ENCODE data around the gene CCDC80. TPM values are rescaled to one million over a fixed set of nuclear protein-coding genes. Genes with fewer than 3 reads are reported as not detected.

Gene CCDC80
- total and polyA plus RNA-seq, 2 of the 4 experiments (the other 2 are of a cell fraction): 387 to 418 TPM

DNA sequence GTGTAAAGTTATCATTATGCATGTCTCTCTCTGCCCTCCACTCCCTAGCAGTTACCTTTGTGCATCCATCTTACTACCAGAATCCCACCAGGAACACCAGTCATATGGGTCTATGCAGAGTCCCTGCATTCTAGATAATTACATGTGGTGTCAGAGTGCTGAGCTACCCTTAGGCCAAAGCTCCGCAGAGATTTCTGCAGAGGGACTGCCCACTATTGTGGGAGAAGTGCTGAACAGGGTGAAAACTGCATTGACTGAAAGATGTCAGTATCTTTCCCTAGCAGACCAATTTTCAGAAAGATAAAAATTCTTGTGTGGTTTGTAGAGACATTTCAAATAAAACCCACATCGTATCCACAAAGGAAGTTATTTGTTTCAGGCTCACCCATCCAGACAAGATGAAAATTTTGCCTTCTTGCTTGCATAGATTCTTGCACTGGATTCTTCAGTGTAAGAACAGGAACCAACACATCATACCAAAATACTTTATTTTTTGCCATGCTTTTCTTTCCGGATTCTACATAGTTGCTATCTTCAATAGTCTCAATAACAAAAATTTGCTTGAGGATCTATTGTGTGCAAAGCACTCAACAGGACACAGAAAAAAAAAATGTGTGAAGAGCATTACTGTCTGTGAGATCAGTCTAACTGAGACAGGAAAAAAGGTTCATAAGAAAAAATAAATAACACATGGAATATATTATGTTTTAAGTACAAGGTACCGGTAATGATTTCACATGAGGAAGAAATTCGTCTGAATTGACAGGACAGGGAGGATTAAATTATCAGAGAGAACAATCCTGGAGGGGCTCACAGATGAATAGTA, 32.0 kb upstream of the CCDC80 start:
- Histone ChIP-seq H2BK120ac (ENCODE audit: low read depth, low read length) (peak overlapping the region; percentile 97), H2AK5ac (ENCODE audit: low read depth, low read length) (peak overlapping the region; percentile 77), H4K91ac (ENCODE audit: insufficient read depth, low read depth, low read length) (peak overlapping the region; percentile 98), H2AK9ac (replicated peaks; ENCODE audit: low read depth, low read length, poor library complexity) (peak overlapping the region; percentile 47), H2BK15ac (ENCODE audit: low read depth, low read length) (peak overlapping the region; percentile 95), H3K4me3 (ENCODE audit: insufficient read depth, low read depth, low read length) (no peak overlapping the region), H4K8ac (ENCODE audit: low read depth in 2 of 2, low read length in 2 of 2) (peak overlapping the region; percentile 92 to 94), H2BK5ac (ENCODE audit: low read depth, low read length, poor library complexity, severe bottlenecking) (peak overlapping the region; percentile 98), H2AFZ (replicated peaks; ENCODE audit: low read length, poor library complexity) (no peak overlapping the region), H3K14ac (replicated peaks; ENCODE audit: low read depth, low read length) (peak overlapping the region; percentile 93), H4K5ac (ENCODE audit: low read depth, low read length) (peak overlapping the region; percentile 98), H3K4ac (ENCODE audit: low read depth, low read length) (peak overlapping the region; percentile 96), H3K23ac (ENCODE audit: low read depth, low read length) (peak overlapping the region; percentile 72), H3K36me3 (ENCODE audit: control insufficient read depth, insufficient read depth, low read length) (no peaks in the 10 kb centered on the region), H4K20me1 (ENCODE audit: insufficient read depth, low read length) (no peaks in the 10 kb centered on the region), H3K79me1 (ENCODE audit: low read depth in 1 of 2, low read length in 2 of 2) (no peaks in the 10 kb centered on the region; a peak in 1 of 4 replicates), H3K4me2 (ENCODE audit: low read depth, low read length) (peak overlapping the region; percentile 12; the same call in 1 of the 2 replicates), H3K27me3 (ENCODE audit: control insufficient read depth, insufficient read depth, low read length) (no peaks in the 10 kb centered on the region), H3K9me1 (ENCODE audit: insufficient read depth, low read length) (peaks cover 19% of the 10 kb centered on the region), H3K18ac (ENCODE audit: low read depth, low read length) (peak overlapping the region; percentile 100), H3K56ac (ENCODE audit: extremely low read depth, insufficient read depth, low read length) (peak overlapping the region; percentile 95), H3K9ac (ENCODE audit: low read depth, low read length) (peak overlapping the region; percentile 56; the same call in 1 of the 2 replicates), H3K4me1 (ENCODE audit: control insufficient read depth, insufficient read depth, low read length) (peaks cover 30% of the 10 kb centered on the region), H3K27ac (ENCODE audit: insufficient read depth, low read length) (peak overlapping the region; percentile 98), H2BK20ac (ENCODE audit: low read depth, low read length) (peak overlapping the region; percentile 97), H3K9me3 (ENCODE audit: control insufficient read depth, insufficient read depth, low read length) (no peaks in the 10 kb centered on the region)
- POLR2A ChIA-PET (ENCODE audit: unreplicated experiment): interaction anchor here (1.4 kb wide), 1 partner anchor 19 kb away, joined by 5 read pairs; no protein-coding TSS in a partner anchor
- ATAC-seq (ENCODE audit: low read depth) (no peak), DNase-seq (no peak)
- dilution Hi-C loops (cut with HindIII; ENCODE audit: low sequenced_read_pairs, unreplicated experiment): no loop called here
- CTCF ChIA-PET: no interaction called here
- WGBS, 2 experiments (ENCODE audit: extremely low coverage in 2 of 2, insufficient read length in 1 of 2): no CpG with 5 or more reads among the region's 5 CpGs
- no TSS peak for BruUV-seq (replicated peaks)
- in situ Hi-C loops (cut with MboI; ENCODE audit: low sequenced_read_pairs): no loop called here
- intact Hi-C loops (cut with micrococcal nuclease): loop anchor here (1.0 kb wide), 1 partner anchor 19 kb away; no protein-coding TSS in a partner anchor
- TF ChIP-seq MXI1 (IDR thresholded peaks at IDR 0.05; ENCODE audit: borderline replicate concordance, low read depth, low read length): no peak
- no peak for TF ChIP-seq RFX5 (IDR thresholded peaks at IDR 0.05; ENCODE audit: low read depth, low read length)
- TF ChIP-seq, protein P1, sequence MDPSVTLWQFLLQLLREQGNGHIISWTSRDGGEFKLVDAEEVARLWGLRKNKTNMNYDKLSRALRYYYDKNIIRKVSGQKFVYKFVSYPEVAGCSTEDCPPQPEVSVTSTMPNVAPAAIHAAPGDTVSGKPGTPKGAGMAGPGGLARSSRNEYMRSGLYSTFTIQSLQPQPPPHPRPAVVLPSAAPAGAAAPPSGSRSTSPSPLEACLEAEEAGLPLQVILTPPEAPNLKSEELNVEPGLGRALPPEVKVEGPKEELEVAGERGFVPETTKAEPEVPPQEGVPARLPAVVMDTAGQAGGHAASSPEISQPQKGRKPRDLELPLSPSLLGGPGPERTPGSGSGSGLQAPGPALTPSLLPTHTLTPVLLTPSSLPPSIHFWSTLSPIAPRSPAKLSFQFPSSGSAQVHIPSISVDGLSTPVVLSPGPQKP (IDR thresholded peaks at IDR 0.05; ENCODE audit: borderline replicate concordance, low read depth, low read length): no peak
- no peak for TF ChIP-seq CHD1 (IDR thresholded peaks at IDR 0.05; ENCODE audit: low read depth, low read length)
- no peak for TF ChIP-seq RAD21 (IDR thresholded peaks at IDR 0.05; ENCODE audit: low read length)

All from IMR-90 (cell line).